H9 (cell line): ENCODE measurements around the gene GRID1. TPM values are rescaled to one million over a fixed set of nuclear protein-coding genes. Genes with fewer than 3 reads are reported as not detected.
A peak's percentile ranks its signal among the peaks of the same experiment; 100 is the strongest.

ENCODE experiments used
- DNase-seq: peaks from one replicate; pipeline ENCODE4 v3.0.0-alpha.2; 2017
- H2AFZ ChIP-seq: one replicate; pipeline ENCODE4 v1.6.1; 2013; ENCODE audit warnings: mild to moderate bottlenecking, low read length, control low read depth, moderate library complexity
- H2AK5ac ChIP-seq: 2 replicates; pipeline ENCODE4 v1.6.1; 2013; ENCODE audit warnings: low read length, control low read depth, mixed read lengths; ENCODE audit not compliant: insufficient read length
- H2BK120ac ChIP-seq: one replicate; pipeline ENCODE4 v1.6.1; 2013; ENCODE audit warnings: low read depth, mild to moderate bottlenecking, low read length, control low read depth, inconsistent platforms; ENCODE audit not compliant: poor library complexity, severe bottlenecking
- H2BK12ac ChIP-seq: 2 replicates; pipeline ENCODE4 v1.6.1; 2013; ENCODE audit warnings: low read length, control low read depth, mixed read lengths, low read depth; ENCODE audit not compliant: insufficient read length
- H2BK15ac ChIP-seq: 2 replicates; pipeline ENCODE4 v1.6.1; 2013; ENCODE audit warnings: low read depth, low read length, control low read depth
- H2BK20ac ChIP-seq: one replicate; pipeline ENCODE4 v1.6.1; 2013; ENCODE audit warnings: low read depth, mild to moderate bottlenecking, low read length, control low read depth, inconsistent platforms; ENCODE audit not compliant: poor library complexity, severe bottlenecking
- H2BK5ac ChIP-seq: 2 replicates; pipeline ENCODE4 v1.6.1; 2013; ENCODE audit warnings: low read length, control low read depth, mixed read lengths; ENCODE audit not compliant: insufficient read length
- H3K14ac ChIP-seq: 2 replicates; pipeline ENCODE4 v1.6.1; 2013; ENCODE audit warnings: low read length, control low read depth; ENCODE audit not compliant: insufficient read depth
- H3K18ac ChIP-seq: 2 replicates; pipeline ENCODE4 v1.6.1; 2013; ENCODE audit warnings: low read depth, mild to moderate bottlenecking, mixed read lengths, low read length, control low read depth; ENCODE audit not compliant: insufficient read length
- H3K23ac ChIP-seq: 2 replicates; pipeline ENCODE4 v1.6.1; 2013; ENCODE audit warnings: low read length, control low read depth, mixed read lengths, low read depth; ENCODE audit not compliant: insufficient read length
- H3K23me2 ChIP-seq: 2 replicates; pipeline ENCODE4 v1.6.1; 2013; ENCODE audit warnings: low read depth, mild to moderate bottlenecking, mixed read lengths, low read length, control low read depth; ENCODE audit not compliant: insufficient read length, poor library complexity, severe bottlenecking
- H3K27ac ChIP-seq: 2 replicates; pipeline ENCODE4 v1.5.1; 2013; ENCODE audit warnings: low read length, control low read depth, mixed read lengths, low read depth; ENCODE audit not compliant: insufficient read length
- H3K27me3 ChIP-seq: 2 replicates; pipeline ENCODE4 v1.6.1; 2013; ENCODE audit warnings: low read length, control low read depth, inconsistent platforms; ENCODE audit not compliant: insufficient read depth
- H3K4ac ChIP-seq: 2 replicates; pipeline ENCODE4 v1.6.1; 2013; ENCODE audit warnings: low read depth, mild to moderate bottlenecking, control low read depth, inconsistent platforms, low read length, moderate library complexity
- H3K4me1 ChIP-seq: 2 replicates; pipeline ENCODE4 v1.6.1; 2013; ENCODE audit warnings: low read length, control low read depth, inconsistent platforms; ENCODE audit not compliant: insufficient read depth
- H3K4me2 ChIP-seq: 2 replicates; pipeline ENCODE4 v1.6.1; 2013; ENCODE audit warnings: low read length, control low read depth, mixed read lengths; ENCODE audit not compliant: insufficient read length, insufficient read depth
- H3K56ac ChIP-seq: 2 replicates; pipeline ENCODE4 v1.6.1; 2013; ENCODE audit warnings: low read depth, mild to moderate bottlenecking, mixed read lengths, low read length, control low read depth; ENCODE audit not compliant: insufficient read length
- H3K79me1 ChIP-seq: 2 replicates; pipeline ENCODE4 v1.6.1; 2013; ENCODE audit warnings: low read depth, mild to moderate bottlenecking, moderate library complexity, low read length, control low read depth, inconsistent platforms; ENCODE audit not compliant: insufficient read depth, poor library complexity, severe bottlenecking
- H3K79me2 ChIP-seq: 2 replicates; pipeline ENCODE4 v1.6.1; 2013; ENCODE audit warnings: low read length, control low read depth, inconsistent platforms; ENCODE audit not compliant: insufficient read depth
- H3K9ac ChIP-seq: 2 replicates; pipeline ENCODE4 v1.6.1; 2013; ENCODE audit warnings: low read length, control low read depth, mixed read lengths; ENCODE audit not compliant: insufficient read length; ENCODE audit errors: extremely low read depth
- H3K9me3 ChIP-seq: one replicate; pipeline ENCODE4 v1.6.1; 2013; ENCODE audit warnings: low read depth, low read length, inconsistent platforms; ENCODE audit not compliant: control insufficient read depth
- H3T11ph ChIP-seq: one replicate; pipeline ENCODE4 v1.6.1; 2013; ENCODE audit warnings: mild to moderate bottlenecking, low read length, control low read depth, inconsistent platforms
- H4K20me1 ChIP-seq: one replicate; pipeline ENCODE4 v1.6.1; 2013; ENCODE audit not compliant: control insufficient read depth, insufficient read length, insufficient read depth
- H4K5ac ChIP-seq: 2 replicates; pipeline ENCODE4 v1.6.1; 2013; ENCODE audit warnings: low read depth, mild to moderate bottlenecking, mixed read lengths, low read length, control low read depth; ENCODE audit not compliant: insufficient read length
- H4K8ac ChIP-seq: replicated peaks from 2 replicates; pipeline ENCODE4 v1.6.1; 2013; ENCODE audit warnings: low read length, control low read depth, mixed read lengths, low read depth; ENCODE audit not compliant: insufficient read length
- H4K91ac ChIP-seq: 2 replicates; pipeline ENCODE4 v1.6.1; 2013; ENCODE audit warnings: low read depth, mild to moderate bottlenecking, moderate library complexity, mixed read lengths, low read length, control low read depth; ENCODE audit not compliant: insufficient read length
- H3K27ac Mint-ChIP-seq, 3 experiments: 2 replicates in 2 of 3; 3 replicates in 1 of 3; pipeline ENCODE4 v1.8.0; 2020 to 2021; ENCODE audit warnings: mixed read lengths in 3 of 3, mild to moderate bottlenecking in 1 of 3, moderate library complexity in 1 of 3
- H3K27me3 Mint-ChIP-seq: 2 replicates; pipeline ENCODE4 v1.8.0; 2021; ENCODE audit warnings: low read depth, mild to moderate bottlenecking, moderate library complexity, mixed read lengths
- H3K36me3 Mint-ChIP-seq, 3 experiments: 2 replicates in 2 of 3; 3 replicates in 1 of 3; pipeline ENCODE4 v1.8.0; 2020 to 2021; ENCODE audit warnings: low read depth in 3 of 3, mixed read lengths in 3 of 3; ENCODE audit not compliant: insufficient read depth in 1 of 3
- H3K4me1 Mint-ChIP-seq, 2 experiments: 2 replicates each; pipeline ENCODE4 v1.8.0; 2020; ENCODE audit warnings: mixed read lengths in 2 of 2
- H3K4me3 Mint-ChIP-seq, 2 experiments: 2 replicates in 1 of 2; 3 replicates in 1 of 2; pipeline ENCODE4 v1.8.0; 2020 to 2021; ENCODE audit warnings: mild to moderate bottlenecking in 2 of 2, mixed read lengths in 2 of 2, moderate library complexity in 1 of 2
- H3K9me3 Mint-ChIP-seq, 2 experiments: 2 replicates in 1 of 2; 3 replicates in 1 of 2; pipeline ENCODE4 v1.8.0; 2020; ENCODE audit warnings: mild to moderate bottlenecking in 2 of 2, mixed read lengths in 2 of 2, moderate library complexity in 1 of 2
- CTCF ChIP-seq: fragments of 200-600 bp; sonication (generic); conservative IDR thresholded peaks from 3 replicates; pipeline ENCODE4 v1.8.0; 2021; ENCODE audit warnings: antibody characterized with exemption, mild to moderate bottlenecking
- WGBS: extraction: QIAGEN DNeasy Blood & Tissue Kit; methylation state at CpG from one replicate; pipeline ENCODE4 v1.1.7; 2013; ENCODE audit warnings: missing lambda C conversion rate, low lambda C conversion rate, mixed read lengths; ENCODE audit not compliant: insufficient read length; ENCODE audit errors: extremely low coverage; 5-methylcytosine and 5-hydroxymethylcytosine counted together
- total RNA-seq: library from RNA; stranded (reverse); gene quantifications from 2 replicates; pipeline ENCODE4 v1.2.1, GENCODE V29; 2021

GRID1 gene
- total RNA-seq, 1 experiment from 2014 or later = 0.35 TPM

- Histone ChIP-seq H3K79me2 (no peaks in the 10 kb centered on the region), H3K4ac (no peak overlapping the region), H4K5ac (no peak overlapping the region), H2BK12ac (no peak overlapping the region), H3K4me1 (no peaks in the 10 kb centered on the region), H2AK5ac (no peak overlapping the region), H4K20me1 (no peaks in the 10 kb centered on the region), H3K27me3 (peaks cover 28% of the 10 kb centered on the region), H2BK20ac (no peak overlapping the region), H3K27ac (no peak overlapping the region), H3K9ac (no peak overlapping the region), H2BK15ac (no peak overlapping the region), H3K9me3 (no peaks in the 10 kb centered on the region), H3K23ac (no peak overlapping the region), H2AFZ (no peak overlapping the region), H3K4me2 (no peak overlapping the region), H2BK5ac (no peak overlapping the region), H3K14ac (no peak overlapping the region), H3K18ac (no peak overlapping the region), H4K8ac (no peak overlapping the region), H2BK120ac (no peak overlapping the region), H3T11ph (no peak overlapping the region), H3K56ac (no peak overlapping the region), H4K91ac (no peak overlapping the region), H3K23me2 (no peaks in the 10 kb centered on the region), H3K79me1 (no peaks in the 10 kb centered on the region)
- H3K9me3 Mint-ChIP-seq = no peaks in the 10 kb centered on the region
- H3K4me3 Mint-ChIP-seq = no peak overlapping the region
- no peak for TF ChIP-seq CTCF
- H3K4me1 Mint-ChIP-seq = peaks cover 0 to 3% of the 10 kb centered on the region in 2 experiments; a peak in 2 of 4 replicates
- H3K27ac Mint-ChIP-seq = no peak overlapping the region
- peak; percentile 20 for DNase-seq
- H3K36me3 Mint-ChIP-seq = no peaks in the 10 kb centered on the region
- H3K27me3 Mint-ChIP-seq = peaks cover 93% of the 10 kb centered on the region
- no CpG with 5 or more reads among the region's 5 CpGs for WGBS
Observed at GRCh38 chr10:86372784-86373239, 6.2 kb upstream of the GRID1 start.
